Type B pancreatic cell (in vitro differentiated cells): ENCODE measurements around the gene RNF8. TPM values are rescaled to one million over a fixed set of nuclear protein-coding genes. Genes with fewer than 3 reads are reported as not detected.
"Not testable (repeated sequence)": the region's sequence is repeated elsewhere in the genome, so short reads cannot be mapped to it uniquely, and the experiment has no call there.

ENCODE experiments used
- DNase-seq: peaks from one replicate; pipeline ENCODE4 v3.0.0; 2021; ENCODE audit warnings: mixed read lengths; ENCODE audit not compliant: unreplicated experiment; ENCODE audit errors: extremely low spot score
- H3K27ac Mint-ChIP-seq: 2 replicates; pipeline ENCODE4 v1.8.0; 2021; ENCODE audit warnings: mild to moderate bottlenecking, mixed read lengths
- H3K27me3 Mint-ChIP-seq: 2 replicates; pipeline ENCODE4 v1.8.0; 2021; ENCODE audit warnings: mixed read lengths
- H3K36me3 Mint-ChIP-seq: 2 replicates; pipeline ENCODE4 v1.8.0; 2021; ENCODE audit warnings: mixed read lengths
- H3K4me1 Mint-ChIP-seq: one replicate; pipeline ENCODE4 v1.8.0; 2021; ENCODE audit warnings: mixed read lengths; ENCODE audit not compliant: unreplicated experiment
- H3K4me3 Mint-ChIP-seq: 2 replicates; pipeline ENCODE4 v1.8.0; 2021; ENCODE audit warnings: mild to moderate bottlenecking, mixed read lengths
- H3K9me3 Mint-ChIP-seq: 2 replicates; pipeline ENCODE4 v1.8.0; 2021; ENCODE audit warnings: mixed read lengths
- CTCF ChIP-seq: fragments of 200-600 bp; sonication (generic); conservative IDR thresholded peaks from 2 replicates; pipeline ENCODE4 v1.5.0; 2021; ENCODE audit warnings: antibody characterized with exemption, mild to moderate bottlenecking
- long read RNA-seq: library from polyadenylated mRNA; unstranded; transcript quantifications from one replicate; pipeline ENCODE4 v2.0.0, GENCODE V29; 2020
- total RNA-seq: library from RNA; stranded (reverse); gene quantifications from 2 replicates; pipeline ENCODE4 v1.2.1, GENCODE V29; 2021; ENCODE audit warnings: low replicate concordance

The RNF8 gene
- 38.6 and 50.4 TPM in 2 replicates for total RNA-seq
- long read RNA-seq, full-length matches to known transcripts = 81 of 114 reads
- long read RNA-seq, partial matches to known transcripts = 10 of 114 reads
- long read RNA-seq, other reads (novel, unspliced or antisense) = 23 of 114 reads

- H3K36me3 Mint-ChIP-seq = peaks cover 8% of the 10 kb centered on the region
- TF ChIP-seq CTCF = no peak
- peak within 1 kb of the TSS; percentile 90 for H3K4me3 Mint-ChIP-seq
- peak; percentile 93 for DNase-seq
- H3K4me1 Mint-ChIP-seq = peaks cover 32% of the 10 kb centered on the region
- H3K27ac Mint-ChIP-seq = peak within 1 kb of the TSS; percentile 96
- H3K9me3 Mint-ChIP-seq = no peaks in the 10 kb centered on the region
- no peaks in the 10 kb centered on the region for H3K27me3 Mint-ChIP-seq
Measured at GRCh38 chr6:37353761-37354525, at the start of gene RNF8. TSS of gene RNF8 (plus strand) at chr6:37353983. CDS start at chr6:37354165, 182 bp downstream.

GRCh38 chr6:37304766-37305165 is 49.0 kb upstream of the RNF8 start:
- DNase-seq = no peak
- Mint-ChIP-seq H3K9me3 (no peaks in the 10 kb centered on the region), H3K27me3 (no peaks in the 10 kb centered on the region), H3K36me3 (peaks cover 34% of the 10 kb centered on the region), H3K27ac (no peak overlapping the region), H3K4me3 (no peak overlapping the region), H3K4me1 (peaks cover 32% of the 10 kb centered on the region)
- TF ChIP-seq CTCF = no peak

GRCh38 chr6:37305841-37306425 is 47.9 kb upstream of the RNF8 start:
- DNase-seq = no peak
- Mint-ChIP-seq H3K36me3 (peaks cover 30% of the 10 kb centered on the region), H3K9me3 (no peaks in the 10 kb centered on the region), H3K27ac (no peak overlapping the region), H3K27me3 (no peaks in the 10 kb centered on the region), H3K4me1 (peaks cover 32% of the 10 kb centered on the region), H3K4me3 (no peak overlapping the region)
- no peak for TF ChIP-seq CTCF

- no peaks in the 10 kb centered on the region for H3K27me3 Mint-ChIP-seq
- DNase-seq = no peak
- no peaks in the 10 kb centered on the region for H3K9me3 Mint-ChIP-seq
- peaks cover 24% of the 10 kb centered on the region for H3K36me3 Mint-ChIP-seq
- TF ChIP-seq CTCF = no peak
- H3K27ac Mint-ChIP-seq = no peak overlapping the region
- H3K4me1 Mint-ChIP-seq = peaks cover 32% of the 10 kb centered on the region
- H3K4me3 Mint-ChIP-seq = no peak overlapping the region
Measured at GRCh38 chr6:37306624-37307222, 47.1 kb upstream of the RNF8 start.

- not testable (repeated sequence) for H3K4me3 Mint-ChIP-seq, H3K27me3 Mint-ChIP-seq, DNase-seq, H3K9me3 Mint-ChIP-seq
- H3K36me3 Mint-ChIP-seq = peaks cover 24% of the 10 kb centered on the region
- H3K4me1 Mint-ChIP-seq = peaks cover 32% of the 10 kb centered on the region
- peak overlapping the region; percentile 74 for H3K27ac Mint-ChIP-seq
Measured at GRCh38 chr6:37307484-37307883, 46.3 kb upstream of the RNF8 start.
